Keratinocyte (primary cell): Measurements from ENCODE around the gene GFOD1. TPM values are rescaled to one million over a fixed set of nuclear protein-coding genes. Genes with fewer than 3 reads are reported as not detected.

Experiments used
- DNase-seq: peaks from one replicate; pipeline ENCODE4 v3.0.0-alpha.2; 2011; ENCODE audit warnings: low read depth, missing footprints, low spot score
- FAIRE-seq: peaks from 2 replicates; lab custom pipeline; 2011; peaks lifted over from hg19 to GRCh38; lab: Jason Lieb, UNC
- H2AFZ ChIP-seq: 2 replicates; pipeline ENCODE4 v1.6.0; 2012; ENCODE audit warnings: low read length, control low read depth, inconsistent platforms; ENCODE audit not compliant: control insufficient read depth
- H3K27ac ChIP-seq: 2 replicates; pipeline ENCODE4 v1.5.1; 2011; ENCODE audit warnings: low read length; ENCODE audit not compliant: control insufficient read depth, insufficient read depth
- H3K27me3 ChIP-seq: 3 replicates; pipeline ENCODE4 v1.6.0; 2011; ENCODE audit warnings: low read length; ENCODE audit not compliant: control insufficient read depth, insufficient read depth; ENCODE audit errors: extremely low read depth
- H3K36me3 ChIP-seq, 2 experiments: 2 replicates in 1 of 2; 3 replicates in 1 of 2; pipeline ENCODE4 v1.5.1; 2011; ENCODE audit warnings: low read length in 2 of 2, mild to moderate bottlenecking in 1 of 2; ENCODE audit not compliant: control insufficient read depth in 2 of 2, insufficient read depth in 2 of 2; ENCODE audit errors: extremely low read depth in 1 of 2
- H3K4me1 ChIP-seq: 3 replicates; pipeline ENCODE4 v1.5.1; 2011; ENCODE audit warnings: low read length; ENCODE audit not compliant: control insufficient read depth, insufficient read depth; ENCODE audit errors: extremely low read depth
- H3K4me2 ChIP-seq: 3 replicates; pipeline ENCODE4 v1.6.0; 2011; ENCODE audit warnings: low read depth, low read length; ENCODE audit not compliant: control insufficient read depth, insufficient read depth; ENCODE audit errors: extremely low read depth
- H3K4me3 ChIP-seq, 3 experiments: fragments of 200-600 bp in 1 of 3; sonication (generic) in 1 of 3; 2 replicates in 2 of 3; 3 replicates in 1 of 3; pipeline ENCODE4 v1.5.1; 2011 to 2016; ENCODE audit warnings: low read length in 3 of 3, mild to moderate bottlenecking in 3 of 3, control low read depth in 2 of 3, inconsistent platforms in 1 of 3, low read depth in 1 of 3, mixed read lengths in 1 of 3, mixed run types in 1 of 3, moderate library complexity in 1 of 3; ENCODE audit not compliant: control insufficient read depth in 2 of 3, insufficient read depth in 2 of 3; ENCODE audit errors: extremely low read depth in 1 of 3
- H3K79me2 ChIP-seq: 2 replicates; pipeline ENCODE4 v1.6.0; 2012; ENCODE audit warnings: low read length; ENCODE audit not compliant: control insufficient read depth, insufficient read depth
- H3K9ac ChIP-seq: 3 replicates; pipeline ENCODE4 v1.6.0; 2011; ENCODE audit warnings: low read length; ENCODE audit not compliant: control insufficient read depth, insufficient read depth; ENCODE audit errors: extremely low read depth
- H3K9me1 ChIP-seq: 3 replicates; pipeline ENCODE4 v1.6.0; 2011; ENCODE audit warnings: low read length; ENCODE audit not compliant: control insufficient read depth, insufficient read depth; ENCODE audit errors: extremely low read depth
- H3K9me3 ChIP-seq: 2 replicates; pipeline ENCODE4 v1.5.1; 2012; ENCODE audit warnings: low read depth, low read length; ENCODE audit not compliant: control insufficient read depth
- H4K20me1 ChIP-seq: 3 replicates; pipeline ENCODE4 v1.6.0; 2011; ENCODE audit warnings: low read length; ENCODE audit not compliant: control insufficient read depth, insufficient read depth; ENCODE audit errors: extremely low read depth
- CTCF ChIP-seq, 3 experiments: IDR thresholded peaks in 1 of 3; conservative IDR thresholded peaks in 1 of 3; optimal IDR thresholded peaks in 1 of 3; 2 replicates in 2 of 3; 3 replicates in 1 of 3; pipeline versions ENCODE3 to v1.5.1; 2011; ENCODE audit warnings: low read length in 3 of 3, mild to moderate bottlenecking in 3 of 3, moderate library complexity in 2 of 3, control low read depth in 1 of 3, inconsistent platforms in 1 of 3; ENCODE audit not compliant: insufficient read depth in 2 of 3; ENCODE audit errors: extremely low read depth in 1 of 3
- EZH2 ChIP-seq: IDR thresholded peaks from one replicate; pipeline ENCODE4 v1.6.1; 2012; ENCODE audit warnings: inconsistent platforms, mild to moderate bottlenecking, low read length, moderate library complexity
- dilution Hi-C: fragments of 300-500 bp; cut with MboI; formaldehyde crosslinking; loops from one replicate; pipeline ENCODE4 v1.7.0; 2020; ENCODE audit warnings: low sequenced_read_pairs; ENCODE audit not compliant: extremely low pct_ligation_motif_present
- polyA plus RNA-seq, 5 experiments: library from polyadenylated mRNA; depleted of rRNA in 3 of 5; stranded (reverse) in 3 of 5; stranded (forward) in 1 of 5; unstranded in 1 of 5; fragments of >200 nt; gene quantifications; 1 replicate in 1 of 5; 2 replicates in 3 of 5; 3 replicates in 1 of 5; pipeline versions ENCODE4 v1.2.1 to v1.2.3, GENCODE V29; 2011 to 2012; ENCODE audit warnings: missing spikeins in 2 of 5, low read depth in 1 of 5, low replicate concordance in 1 of 5

The GFOD1 gene
- polyA plus RNA-seq, 1 donor (not counting 4 experiments of a cell fraction or from before 2014, with no cell fraction given), result 7.2 TPM

GRCh38 chr6:13431861-13432465 lies 55.4 kb downstream of the GFOD1 start:
- H3K27ac ChIP-seq, result no peak overlapping the region
- no peak overlapping the region for H3K4me3 ChIP-seq
- no peaks in the 10 kb centered on the region for H3K27me3 ChIP-seq
- TF ChIP-seq EZH2, result no peak
- no peak for TF ChIP-seq CTCF (optimal IDR thresholded peaks at IDR 0.05 in 1 of 3, IDR thresholded peaks at IDR 0.05 in 1 of 3, conservative IDR thresholded peaks at IDR 0.05 in 1 of 3; ENCODE audit: extremely low read depth in 1 of 3, insufficient read depth in 2 of 3, low read length in 3 of 3)
- peaks cover 5% of the 10 kb centered on the region for H3K4me1 ChIP-seq
- no peaks in the 10 kb centered on the region for H3K9me1 ChIP-seq
- DNase-seq (no peak), FAIRE-seq (no peak)
- no peaks in the 10 kb centered on the region for H3K36me3 ChIP-seq
- H4K20me1 ChIP-seq, result no peaks in the 10 kb centered on the region
- no peak overlapping the region for H3K4me2 ChIP-seq
- dilution Hi-C loops, result no loop called here
- H3K79me2 ChIP-seq, result peaks cover 42% of the 10 kb centered on the region
- H2AFZ ChIP-seq, result no peak overlapping the region
- no peaks in the 10 kb centered on the region for H3K9me3 ChIP-seq
- H3K9ac ChIP-seq, result no peak overlapping the region

GRCh38 chr6:13431059-13431656 lies 56.2 kb downstream of the GFOD1 start:
- dilution Hi-C loops, result no loop called here
- Histone ChIP-seq H3K9me3 (no peaks in the 10 kb centered on the region), H3K4me2 (no peak overlapping the region), H3K27ac (no peak overlapping the region), H3K9ac (no peak overlapping the region), H3K4me3 (no peak overlapping the region), H3K4me1 (peaks cover 7% of the 10 kb centered on the region), H3K79me2 (peaks cover 38% of the 10 kb centered on the region), H3K9me1 (no peaks in the 10 kb centered on the region), H4K20me1 (no peaks in the 10 kb centered on the region), H2AFZ (no peak overlapping the region), H3K36me3 (no peaks in the 10 kb centered on the region), H3K27me3 (no peaks in the 10 kb centered on the region)
- FAIRE-seq (no peak), DNase-seq (no peak)
- TF ChIP-seq CTCF (optimal IDR thresholded peaks at IDR 0.05 in 1 of 3, IDR thresholded peaks at IDR 0.05 in 1 of 3, conservative IDR thresholded peaks at IDR 0.05 in 1 of 3; ENCODE audit: extremely low read depth in 1 of 3, insufficient read depth in 2 of 3, low read length in 3 of 3) (no peak), EZH2 (no peak)
